ENCODE results near the gene PELI1. TPM values are rescaled to one million over a fixed set of nuclear protein-coding genes. Genes with fewer than 3 reads are reported as not detected.

PELI1 gene
- 10 to 100 TPM in 11 of 12 donors, not detected in 1; 12.6 to 41.9 (median 21.6) TPM for polyA plus RNA-seq (ENCODE audit: insufficient read length in 12 of 12)
- long read RNA-seq, donor 1, partial matches to known transcripts, result 0 of 3 reads
- long read RNA-seq, donor 1, other reads (novel, unspliced or antisense), result 0 of 3 reads
- long read RNA-seq, donor 2, partial matches to known transcripts, result 9 of 13 reads
- long read RNA-seq, donor 2, other reads (novel, unspliced or antisense), result 0 of 13 reads
- long read RNA-seq, donor 3, result 0 reads
- long read RNA-seq, donor 4, partial matches to known transcripts, result 0 of 2 reads
- long read RNA-seq, donor 4, other reads (novel, unspliced or antisense), result 0 of 2 reads
- long read RNA-seq, donor 5, partial matches to known transcripts, result 0 of 8 reads
- long read RNA-seq, donor 5, other reads (novel, unspliced or antisense), result 5 of 8 reads
- long read RNA-seq, donor 6, partial matches to known transcripts, result 0 of 3 reads
- long read RNA-seq, donor 6, other reads (novel, unspliced or antisense), result 0 of 3 reads
- long read RNA-seq, donor 7, transcript PELI1-201 (7 exons, 3,750 nt), result major isoform, 6 of 6 reads
- long read RNA-seq, donor 7, partial matches to known transcripts, result 0 of 6 reads
- long read RNA-seq, donor 7, other reads (novel, unspliced or antisense), result 0 of 6 reads
- long read RNA-seq, donor 8, partial matches to known transcripts, result 12 of 14 reads
- long read RNA-seq, donor 8, other reads (novel, unspliced or antisense), result 0 of 14 reads
- long read RNA-seq, donor 9, result 0 reads
- long read RNA-seq, donor 10, partial matches to known transcripts, result 0 of 2 reads
- long read RNA-seq, donor 10, other reads (novel, unspliced or antisense), result 0 of 2 reads
- long read RNA-seq, donor 11, transcript PELI1-201 (7 exons, 3,750 nt), result major isoform, 6 of 6 reads
- long read RNA-seq, donor 11, partial matches to known transcripts, result 0 of 6 reads
- long read RNA-seq, donor 11, other reads (novel, unspliced or antisense), result 0 of 6 reads

DNA sequence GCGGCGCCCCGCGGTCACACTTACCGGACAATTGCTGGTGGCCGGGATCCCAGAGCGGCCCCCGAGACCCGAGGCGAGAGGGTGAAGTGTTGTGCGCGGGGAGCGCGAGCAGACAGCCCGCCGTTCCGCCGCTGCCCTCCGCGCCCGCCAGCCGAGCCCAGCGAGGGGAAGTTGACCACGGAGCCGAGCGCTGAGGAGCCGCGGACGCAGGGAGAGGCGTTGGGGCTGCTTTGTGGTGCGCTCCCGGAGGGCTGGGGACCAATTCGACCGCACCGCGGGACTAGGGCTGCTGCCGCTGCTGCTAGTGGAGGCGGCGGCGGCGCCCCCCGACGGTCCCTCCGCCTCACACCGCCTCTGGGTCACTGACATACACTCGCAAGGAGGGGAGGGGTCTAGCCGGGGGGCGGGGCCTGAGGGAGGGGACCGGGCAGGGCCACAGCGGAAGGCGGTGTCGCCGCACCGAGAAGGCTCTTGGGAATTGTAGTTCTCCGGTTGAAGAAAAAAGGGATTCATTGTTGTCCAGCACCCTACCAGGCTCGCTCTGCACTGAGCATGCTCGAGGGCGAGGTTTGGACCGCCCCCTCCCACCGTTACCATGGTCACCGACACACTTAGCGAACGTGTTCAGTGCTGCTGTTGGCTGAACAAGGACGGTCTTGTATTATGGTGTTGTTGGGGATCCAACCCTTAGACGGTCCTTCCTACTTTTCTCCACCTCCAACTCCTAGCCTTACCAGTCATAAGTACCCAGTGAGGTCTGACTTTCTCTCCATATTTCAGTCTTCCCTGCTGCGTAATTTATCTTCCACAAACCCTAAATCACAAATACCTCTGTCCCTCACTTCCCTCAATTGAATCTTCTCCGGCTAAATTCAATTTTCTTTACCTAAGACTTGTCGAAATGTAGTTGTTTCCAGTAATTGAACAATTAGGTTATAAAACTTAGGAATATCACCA lies at the start of gene PELI1:
TSS of gene PELI1 (minus strand) at position 364 of the 957 bp plus-strand sequence. CDS start 36,110 bp downstream, outside the sequence.
- DNase-seq, result peak; percentile 95

- no peak for DNase-seq
Observed at GRCh38 chr2:64193491-64193890, 49.3 kb upstream of the PELI1 start.

GRCh38 chr2:64192664-64193105 lies 48.5 kb upstream of the PELI1 start:
- DNase-seq, result no peak

GRCh38 chr2:64192125-64192479 lies 47.9 kb upstream of the PELI1 start:
- no peak for DNase-seq

DNA sequence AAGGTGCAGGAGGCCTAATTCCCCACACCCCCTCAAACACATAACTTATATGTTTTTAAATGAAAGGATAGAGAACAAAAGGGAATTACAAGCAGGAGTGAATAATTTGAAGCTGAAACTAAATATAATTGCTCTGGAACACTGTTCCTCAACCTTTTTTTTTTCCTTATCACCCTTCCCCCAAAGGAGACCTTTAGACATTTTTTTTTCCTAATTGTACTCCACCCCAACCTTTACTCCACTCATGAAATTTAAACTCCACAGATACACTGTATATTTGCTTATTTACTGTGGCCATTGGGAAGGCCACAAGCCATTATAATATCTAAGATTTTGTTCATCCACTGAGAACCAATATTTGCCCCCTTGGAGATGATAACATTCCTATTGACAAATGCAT lies 45.4 kb upstream of the PELI1 start:
- DNase-seq, result no peak

DNA sequence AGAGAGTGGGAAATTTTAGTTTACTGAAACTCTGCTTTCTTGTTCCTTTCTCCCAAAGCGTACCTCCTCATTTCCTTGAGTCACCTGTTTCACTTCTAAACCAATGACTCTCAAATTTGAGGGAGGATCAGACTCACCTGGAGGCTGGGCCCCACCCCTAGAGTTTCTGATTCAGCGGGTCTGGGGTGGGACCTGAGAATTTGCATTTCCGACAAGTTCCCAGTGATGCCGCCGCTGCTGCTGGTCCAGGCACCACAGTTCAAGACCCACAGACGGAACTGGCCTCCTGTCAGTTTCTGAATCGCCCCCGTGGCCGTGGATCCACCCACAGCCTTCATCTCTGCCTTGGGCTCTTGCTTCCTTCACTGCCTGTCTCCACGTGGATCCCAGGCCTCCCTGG lies 44.9 kb upstream of the PELI1 start:
- DNase-seq, result no peak

GRCh38 chr2:64186699-64187605 lies 42.7 kb upstream of the PELI1 start:
- DNase-seq, result no peak

DNA sequence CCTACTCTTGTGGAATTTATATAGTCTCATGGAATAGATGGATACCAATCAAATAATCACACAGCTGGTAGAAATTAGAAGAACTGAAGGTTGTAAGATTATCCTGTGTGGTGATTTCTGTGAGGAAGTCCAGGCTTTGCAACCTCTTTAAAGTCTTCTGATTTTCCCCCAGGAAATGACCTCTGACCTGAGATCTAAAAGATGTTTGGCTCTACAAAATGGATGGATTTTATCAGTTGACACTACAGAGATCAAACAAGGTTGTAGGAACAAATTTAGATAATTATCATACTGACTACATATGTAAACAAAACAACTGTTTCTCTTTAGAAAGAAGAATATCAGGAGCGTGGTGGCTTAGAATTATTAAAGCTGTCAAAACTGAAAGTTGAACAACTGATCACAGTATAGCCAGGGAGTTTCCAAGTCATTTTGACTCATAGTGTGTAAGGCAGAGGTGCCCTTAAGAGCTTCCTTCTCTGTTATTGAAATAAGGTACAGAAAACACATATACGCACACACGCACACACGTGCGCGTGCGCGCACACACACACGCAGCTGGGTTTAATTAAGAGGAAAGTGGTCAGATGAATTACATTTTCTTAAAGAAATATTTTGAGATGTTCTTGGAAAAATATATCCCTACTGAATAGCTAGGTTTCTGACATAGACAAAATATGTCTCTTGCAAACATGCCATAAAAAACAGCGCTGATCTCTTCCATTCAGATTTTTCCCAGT lies 35.5 kb upstream of the PELI1 start:
- DNase-seq, result peak; percentile 57

DNA sequence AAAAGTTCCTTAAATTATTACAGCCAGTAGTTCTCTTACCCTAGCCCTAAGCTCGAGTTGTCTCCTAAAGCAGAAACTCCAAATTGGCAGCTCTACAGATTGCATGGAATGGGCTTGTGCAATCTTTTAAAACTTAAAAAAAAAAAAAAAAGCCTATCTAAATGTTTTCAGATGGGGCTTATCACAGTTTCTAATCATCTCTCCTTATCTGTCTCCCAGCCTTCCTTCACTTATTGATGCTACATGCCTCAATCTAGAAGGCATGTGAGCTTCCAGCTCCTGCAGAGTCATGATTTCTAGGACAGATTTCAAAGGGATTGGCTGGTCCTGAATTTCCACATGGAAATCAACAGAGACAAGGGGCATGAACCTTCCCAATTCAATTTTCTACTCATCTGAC lies 33.1 kb upstream of the PELI1 start:
- no peak for DNase-seq

- DNase-seq, result no peak
Observed at GRCh38 chr2:64175419-64176197, 31.4 kb upstream of the PELI1 start.

GRCh38 chr2:64173156-64174135 lies 29.2 kb upstream of the PELI1 start:
- no peak for DNase-seq

DNA sequence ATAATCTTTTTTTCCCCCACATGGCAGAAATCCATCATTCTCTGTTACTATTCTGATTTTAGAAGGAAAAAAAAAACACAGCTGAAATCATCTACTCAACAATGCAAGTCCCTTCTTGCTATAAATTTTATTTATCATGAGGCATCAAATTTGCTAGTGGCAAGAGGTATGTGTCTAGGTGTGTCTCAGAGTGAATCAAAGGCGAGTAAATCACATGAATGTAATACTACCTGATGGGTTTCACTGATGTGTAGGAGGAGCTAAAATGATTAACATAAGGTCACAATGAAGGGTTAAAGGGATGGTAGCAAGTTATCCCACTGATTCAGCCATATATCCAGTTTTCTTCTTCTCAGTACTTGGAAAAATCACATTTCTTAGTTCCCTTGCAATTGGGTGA lies 24.5 kb upstream of the PELI1 start:
- no peak for DNase-seq

DNA sequence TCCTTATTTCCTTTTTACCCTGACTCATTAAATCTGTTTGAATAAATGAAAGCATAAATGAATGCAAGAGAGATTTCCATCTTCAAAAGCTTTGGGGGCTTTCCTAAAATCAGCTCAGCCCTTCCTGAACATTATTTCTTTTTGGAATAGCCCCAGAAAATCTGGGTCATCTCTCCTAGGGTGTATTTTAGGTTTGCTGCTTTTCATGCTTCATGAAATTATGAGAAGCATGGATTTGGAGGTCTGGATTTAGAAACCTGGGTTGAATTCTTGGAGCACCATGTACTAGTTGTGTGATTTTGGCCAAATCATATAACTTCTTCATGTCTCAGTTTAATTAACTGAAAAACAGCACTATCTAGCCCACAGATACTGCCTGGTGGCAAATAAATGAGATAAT lies 24.0 kb upstream of the PELI1 start:
- DNase-seq, result no peak

DNA sequence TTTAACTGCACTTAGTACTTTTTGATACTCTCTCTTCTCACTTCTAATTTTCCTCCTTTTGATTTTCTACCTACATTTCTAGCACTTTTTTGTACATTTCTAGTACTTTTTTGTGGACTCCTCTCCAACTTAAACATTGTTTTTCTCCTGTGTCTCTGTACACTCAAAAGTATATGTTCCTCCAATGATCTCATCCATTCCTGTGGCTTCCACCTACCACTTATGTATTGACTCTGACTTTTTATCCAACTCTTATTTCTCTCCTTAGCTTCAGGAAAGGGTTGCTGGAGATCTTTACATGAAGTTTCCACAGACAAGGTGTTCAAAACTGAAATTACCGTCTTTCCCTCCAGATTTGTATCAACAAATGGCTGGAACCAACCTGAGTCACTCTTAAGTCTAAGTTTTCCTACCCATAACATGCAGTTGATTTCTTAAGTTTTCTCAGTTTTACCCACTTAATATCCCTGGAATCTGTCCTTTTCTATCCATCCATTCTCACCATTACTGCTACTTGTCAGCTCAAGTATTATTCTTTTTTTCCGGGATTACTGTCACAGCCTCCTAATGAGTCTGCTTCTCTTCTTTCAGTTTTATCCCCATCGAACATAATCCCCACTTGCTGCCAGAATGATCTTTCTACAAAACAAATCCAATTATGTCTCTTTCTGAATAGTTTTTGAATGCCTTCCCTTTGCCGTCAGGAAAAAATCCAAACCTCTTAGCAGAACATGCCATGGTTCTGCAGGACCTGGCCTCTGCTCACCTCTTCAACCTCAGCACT lies 22.6 kb upstream of the PELI1 start:
- no peak for DNase-seq

DNA sequence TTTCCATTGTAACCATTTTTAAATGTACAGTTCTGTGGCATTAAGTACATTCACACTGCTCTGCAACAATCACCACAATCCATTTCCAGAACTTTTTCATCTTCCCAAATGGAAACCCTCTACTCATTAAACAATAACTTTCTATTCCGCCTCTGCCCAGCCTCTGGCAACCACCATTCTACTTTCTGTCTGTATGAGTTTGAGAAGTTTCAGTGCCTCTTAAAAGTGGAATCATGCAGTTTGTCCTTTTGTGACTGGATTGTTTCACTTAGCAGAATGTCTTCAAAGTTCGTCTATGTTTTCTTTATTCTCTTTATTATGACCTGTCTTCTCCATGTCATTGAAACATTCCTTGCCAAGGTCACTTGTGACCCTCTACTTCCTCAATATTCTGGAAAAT lies 22.0 kb upstream of the PELI1 start:
- DNase-seq, result no peak

- DNase-seq, result no peak
Observed at GRCh38 chr2:64165706-64166105, 21.5 kb upstream of the PELI1 start.

DNA sequence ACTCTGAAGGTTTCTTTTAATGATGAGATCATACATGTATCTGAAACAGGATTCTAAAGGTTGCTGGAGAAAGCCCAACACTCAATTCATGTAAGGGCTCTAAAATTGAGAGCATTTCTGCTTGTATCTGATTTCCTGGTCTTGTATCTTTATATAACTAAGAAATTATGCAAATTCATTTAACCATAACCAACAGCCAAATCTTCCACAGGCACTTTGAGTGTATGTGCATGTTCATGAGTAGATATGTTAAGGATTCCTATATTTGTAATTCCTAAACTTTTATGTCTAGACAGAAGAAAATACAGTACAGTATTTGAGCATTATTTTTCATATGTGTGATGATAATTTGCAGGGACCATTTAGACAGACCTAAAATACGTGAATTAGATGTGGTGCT lies 20.4 kb upstream of the PELI1 start:
- no peak for DNase-seq

Data from muscle of arm (tissue), 14 donors.